ENCODE measurements around the gene MGAT4D.

GRCh38 chr4:140426610-140427105 is 71.4 kb downstream of the MGAT4D start:
- TF ChIP-seq EGR1 (IDR thresholded peaks at IDR 0.05; ENCODE audit: low read depth) (no peak), CTCF (IDR thresholded peaks at IDR 0.05 in 2 of 3, conservative IDR thresholded peaks at IDR 0.05 in 1 of 3; ENCODE audit: borderline replicate concordance in 1 of 3, insufficient read depth in 1 of 3, low read depth in 2 of 3, low read length in 2 of 3) (no peak), SP1 (IDR thresholded peaks at IDR 0.05; ENCODE audit: low read depth) (no peak), POLR2A (IDR thresholded peaks at IDR 0.05; ENCODE audit: borderline replicate concordance, extremely low read depth, insufficient read depth, insufficient read length) (no peak), EZH2 (IDR thresholded peaks at IDR 0.05) (no peak), POLR2AphosphoS5 (IDR thresholded peaks at IDR 0.05; ENCODE audit: low read depth, low read length) (no peak)

Data from HCT116 (cell line).